Lower leg skin (tissue), 3 donors: Measurements from ENCODE around the gene RGSL1.

Source experiments
- POLR2A ChIP-seq, 2 donors: fragments of 450-650 bp; IDR thresholded peaks; one replicate each; pipeline ENCODE4 v1.6.1; 2016 to 2017; ENCODE audit warnings: antibody characterized with exemption in 2 of 2, mild to moderate bottlenecking in 1 of 2, moderate library complexity in 1 of 2
- TF ChIP-seq, protein P1 (sequence below), 3 donors: fragments of 450-650 bp; IDR thresholded peaks; one replicate each; pipeline ENCODE4 v1.5.1; 2016; ENCODE audit warnings: antibody characterized with exemption in 3 of 3, mild to moderate bottlenecking in 3 of 3, moderate library complexity in 2 of 3

DNA sequence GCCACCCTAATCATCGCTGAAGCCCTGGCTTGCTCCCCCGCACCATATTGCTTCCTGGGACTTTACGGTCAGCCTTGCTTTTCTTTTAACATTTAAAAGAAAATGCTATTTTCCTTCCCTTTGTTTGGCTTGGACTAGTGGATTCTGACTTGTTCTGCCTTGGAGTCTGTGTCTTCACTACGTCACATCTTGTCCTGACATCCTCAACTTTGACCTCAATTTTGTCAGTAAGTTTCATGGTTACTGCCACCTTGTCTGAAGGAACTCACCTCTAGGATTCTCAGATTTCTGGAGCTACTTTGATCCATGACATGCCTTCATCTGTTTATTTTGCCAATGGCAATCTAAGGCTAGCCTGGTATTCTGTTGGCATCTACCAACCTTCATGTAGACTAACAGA is 134.8 kb downstream of the RGSL1 start:
- TF ChIP-seq, protein P1, sequence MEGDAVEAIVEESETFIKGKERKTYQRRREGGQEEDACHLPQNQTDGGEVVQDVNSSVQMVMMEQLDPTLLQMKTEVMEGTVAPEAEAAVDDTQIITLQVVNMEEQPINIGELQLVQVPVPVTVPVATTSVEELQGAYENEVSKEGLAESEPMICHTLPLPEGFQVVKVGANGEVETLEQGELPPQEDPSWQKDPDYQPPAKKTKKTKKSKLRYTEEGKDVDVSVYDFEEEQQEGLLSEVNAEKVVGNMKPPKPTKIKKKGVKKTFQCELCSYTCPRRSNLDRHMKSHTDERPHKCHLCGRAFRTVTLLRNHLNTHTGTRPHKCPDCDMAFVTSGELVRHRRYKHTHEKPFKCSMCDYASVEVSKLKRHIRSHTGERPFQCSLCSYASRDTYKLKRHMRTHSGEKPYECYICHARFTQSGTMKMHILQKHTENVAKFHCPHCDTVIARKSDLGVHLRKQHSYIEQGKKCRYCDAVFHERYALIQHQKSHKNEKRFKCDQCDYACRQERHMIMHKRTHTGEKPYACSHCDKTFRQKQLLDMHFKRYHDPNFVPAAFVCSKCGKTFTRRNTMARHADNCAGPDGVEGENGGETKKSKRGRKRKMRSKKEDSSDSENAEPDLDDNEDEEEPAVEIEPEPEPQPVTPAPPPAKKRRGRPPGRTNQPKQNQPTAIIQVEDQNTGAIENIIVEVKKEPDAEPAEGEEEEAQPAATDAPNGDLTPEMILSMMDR (IDR thresholded peaks at IDR 0.05), result no peak
- TF ChIP-seq POLR2A (IDR thresholded peaks at IDR 0.05), result no peak
